ENCODE data around the gene SIL1. TPM values are rescaled to one million over a fixed set of nuclear protein-coding genes. Genes with fewer than 3 reads are reported as not detected.
A peak's percentile ranks its signal among the peaks of the same experiment; 100 is the strongest.

The SIL1 gene
- total RNA-seq, 1 donor from 2014 or later, result 40.9 TPM

DNA sequence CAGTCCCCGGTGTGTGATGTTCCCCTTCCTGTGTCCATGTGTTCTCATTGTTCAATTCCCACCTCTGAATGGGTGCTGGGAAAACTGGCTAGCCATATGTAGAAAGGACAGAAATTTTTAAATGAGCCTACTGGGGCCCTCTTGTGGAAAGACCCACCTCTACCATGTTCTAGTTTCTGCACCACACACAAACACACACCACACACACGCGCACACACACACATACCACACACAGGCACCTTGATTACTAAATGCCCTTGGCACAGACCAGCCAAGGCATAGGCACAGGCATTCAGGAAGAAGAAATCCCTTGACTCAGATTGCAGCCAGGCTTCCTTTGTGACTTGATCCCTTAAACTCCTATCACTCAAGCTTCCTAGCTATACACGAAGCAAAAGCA lies 60.5 kb downstream of the SIL1 start:
- H3K27me3 Mint-ChIP-seq, result no peaks in the 10 kb centered on the region
- H3K27ac Mint-ChIP-seq, result peak overlapping the region; percentile 11
- TF ChIP-seq, protein P1, sequence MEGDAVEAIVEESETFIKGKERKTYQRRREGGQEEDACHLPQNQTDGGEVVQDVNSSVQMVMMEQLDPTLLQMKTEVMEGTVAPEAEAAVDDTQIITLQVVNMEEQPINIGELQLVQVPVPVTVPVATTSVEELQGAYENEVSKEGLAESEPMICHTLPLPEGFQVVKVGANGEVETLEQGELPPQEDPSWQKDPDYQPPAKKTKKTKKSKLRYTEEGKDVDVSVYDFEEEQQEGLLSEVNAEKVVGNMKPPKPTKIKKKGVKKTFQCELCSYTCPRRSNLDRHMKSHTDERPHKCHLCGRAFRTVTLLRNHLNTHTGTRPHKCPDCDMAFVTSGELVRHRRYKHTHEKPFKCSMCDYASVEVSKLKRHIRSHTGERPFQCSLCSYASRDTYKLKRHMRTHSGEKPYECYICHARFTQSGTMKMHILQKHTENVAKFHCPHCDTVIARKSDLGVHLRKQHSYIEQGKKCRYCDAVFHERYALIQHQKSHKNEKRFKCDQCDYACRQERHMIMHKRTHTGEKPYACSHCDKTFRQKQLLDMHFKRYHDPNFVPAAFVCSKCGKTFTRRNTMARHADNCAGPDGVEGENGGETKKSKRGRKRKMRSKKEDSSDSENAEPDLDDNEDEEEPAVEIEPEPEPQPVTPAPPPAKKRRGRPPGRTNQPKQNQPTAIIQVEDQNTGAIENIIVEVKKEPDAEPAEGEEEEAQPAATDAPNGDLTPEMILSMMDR (conservative IDR thresholded peaks at IDR 0.05), result peak; percentile 58
- peak overlapping the region; percentile 3 for H3K4me3 Mint-ChIP-seq
- peaks cover 44% of the 10 kb centered on the region for H3K4me1 Mint-ChIP-seq (ENCODE audit: unreplicated experiment)
- peaks cover 5% of the 10 kb centered on the region for H3K9me3 Mint-ChIP-seq
- DNase-seq (ENCODE audit: extremely low spot score, unreplicated experiment), result no peak
- H3K36me3 Mint-ChIP-seq, result peaks cover 3% of the 10 kb centered on the region

DNA sequence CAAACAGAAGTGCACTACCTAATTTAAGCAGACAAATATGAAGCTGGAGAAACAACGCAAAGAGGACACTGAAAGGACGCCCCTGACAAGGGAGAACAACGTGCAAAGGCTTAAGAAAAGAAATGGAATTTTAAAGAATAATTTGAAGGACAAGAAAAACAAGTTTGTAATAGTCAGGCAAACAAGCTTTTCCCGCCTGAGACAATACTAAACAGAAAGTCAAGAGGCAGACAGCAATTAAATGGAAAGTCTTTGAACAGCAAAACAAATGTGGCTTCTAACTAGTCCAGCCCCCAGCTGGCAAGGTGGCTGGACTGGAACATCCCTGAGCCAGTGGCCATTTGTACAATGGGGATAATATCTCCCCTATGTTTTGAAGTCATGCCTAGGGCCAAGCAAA lies 63.3 kb downstream of the SIL1 start:
- peaks cover 58% of the 10 kb centered on the region for H3K4me1 Mint-ChIP-seq (ENCODE audit: unreplicated experiment)
- H3K27ac Mint-ChIP-seq, result peak overlapping the region; percentile 76
- peak overlapping the region; percentile 48 for H3K4me3 Mint-ChIP-seq
- no peak for DNase-seq (ENCODE audit: extremely low spot score, unreplicated experiment)
- TF ChIP-seq, protein P1 (conservative IDR thresholded peaks at IDR 0.05), result no peak
- H3K27me3 Mint-ChIP-seq, result no peaks in the 10 kb centered on the region
- H3K36me3 Mint-ChIP-seq, result peaks cover 3% of the 10 kb centered on the region
- H3K9me3 Mint-ChIP-seq, result peaks cover 5% of the 10 kb centered on the region

DNA sequence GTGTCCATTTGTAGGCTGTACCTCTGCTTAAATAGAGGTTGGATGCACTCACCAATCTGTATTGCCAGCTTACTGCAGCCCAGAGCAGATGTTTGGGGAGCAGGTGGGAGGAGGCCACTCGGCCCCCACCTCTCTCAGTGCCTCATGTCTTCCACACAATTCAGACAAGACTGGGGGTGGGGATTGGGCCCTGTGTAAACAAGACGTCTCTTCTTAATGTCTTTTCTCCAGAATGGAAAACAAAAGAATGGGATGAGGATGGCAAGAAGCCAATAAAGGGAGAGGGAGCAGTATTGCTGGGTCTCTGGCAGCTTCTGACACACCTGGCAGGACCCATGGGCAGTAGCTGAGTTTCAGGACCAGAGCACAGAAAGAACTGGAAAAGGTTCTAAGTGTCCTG lies 64.9 kb downstream of the SIL1 start:
- DNase-seq (ENCODE audit: extremely low spot score, unreplicated experiment), result no peak
- TF ChIP-seq, protein P1 (conservative IDR thresholded peaks at IDR 0.05), result no peak
- no peaks in the 10 kb centered on the region for H3K27me3 Mint-ChIP-seq
- H3K4me1 Mint-ChIP-seq (ENCODE audit: unreplicated experiment), result peaks cover 50% of the 10 kb centered on the region
- H3K27ac Mint-ChIP-seq, result no peak overlapping the region
- no peak overlapping the region for H3K4me3 Mint-ChIP-seq
- peaks cover 3% of the 10 kb centered on the region for H3K36me3 Mint-ChIP-seq
- H3K9me3 Mint-ChIP-seq, result peaks cover 5% of the 10 kb centered on the region

DNA sequence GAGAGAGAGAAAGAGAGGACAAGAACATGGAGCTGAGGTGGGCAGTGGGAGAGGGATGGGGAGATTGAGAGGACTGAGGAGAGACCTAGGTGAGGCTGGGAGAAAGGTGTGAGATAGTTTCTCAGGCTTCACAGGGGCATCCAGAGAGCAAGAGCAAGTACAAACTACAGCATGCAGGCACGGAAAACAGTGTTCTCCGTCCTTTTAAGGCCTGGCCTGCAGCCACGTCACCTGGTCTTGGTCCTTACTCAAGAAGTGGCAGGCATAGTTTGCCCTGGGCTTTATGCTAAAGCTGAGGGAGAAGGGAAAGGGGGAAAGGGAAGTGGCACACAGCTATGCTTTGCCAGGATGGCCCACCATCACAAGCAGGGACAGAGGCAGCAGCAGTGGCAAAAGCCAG lies 65.7 kb downstream of the SIL1 start:
- Mint-ChIP-seq H3K4me1 (ENCODE audit: unreplicated experiment) (peaks cover 43% of the 10 kb centered on the region), H3K27ac (peak overlapping the region; percentile 29), H3K27me3 (no peaks in the 10 kb centered on the region), H3K36me3 (peaks cover 9% of the 10 kb centered on the region), H3K4me3 (no peak overlapping the region), H3K9me3 (peaks cover 5% of the 10 kb centered on the region)
- DNase-seq (ENCODE audit: extremely low spot score, unreplicated experiment), result no peak
- TF ChIP-seq, protein P1 (conservative IDR thresholded peaks at IDR 0.05), result no peak

DNA sequence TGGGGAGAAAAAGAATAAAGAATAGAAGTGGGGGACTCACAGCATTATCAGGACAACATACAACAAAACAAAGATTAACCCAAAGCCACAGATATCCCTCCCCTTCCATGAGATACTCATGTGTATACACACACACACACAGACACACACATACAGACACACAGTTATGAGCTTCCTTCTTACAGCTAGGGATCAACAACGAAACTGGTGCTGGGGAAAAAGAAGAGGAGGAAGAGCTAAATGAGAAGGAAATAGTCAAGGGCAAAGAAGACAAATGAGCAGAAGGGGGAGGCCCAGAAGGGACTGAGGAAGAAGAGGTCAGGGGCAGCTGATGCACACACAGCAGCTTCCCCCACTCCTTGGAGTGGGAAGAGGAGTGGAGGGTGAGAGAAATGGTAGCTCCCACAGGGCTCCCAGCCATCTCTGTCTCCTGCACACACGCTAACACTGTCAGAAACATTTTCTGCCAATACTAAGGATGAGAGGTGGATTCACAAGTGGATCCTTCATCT lies 66.2 kb downstream of the SIL1 start:
- no peak for DNase-seq (ENCODE audit: extremely low spot score, unreplicated experiment)
- Mint-ChIP-seq H3K4me3 (peak overlapping the region; percentile 15), H3K4me1 (ENCODE audit: unreplicated experiment) (peaks cover 44% of the 10 kb centered on the region), H3K27me3 (no peaks in the 10 kb centered on the region), H3K36me3 (peaks cover 11% of the 10 kb centered on the region), H3K9me3 (peaks cover 5% of the 10 kb centered on the region), H3K27ac (peak overlapping the region; percentile 29)
- TF ChIP-seq, protein P1 (conservative IDR thresholded peaks at IDR 0.05), result no peak

DNA sequence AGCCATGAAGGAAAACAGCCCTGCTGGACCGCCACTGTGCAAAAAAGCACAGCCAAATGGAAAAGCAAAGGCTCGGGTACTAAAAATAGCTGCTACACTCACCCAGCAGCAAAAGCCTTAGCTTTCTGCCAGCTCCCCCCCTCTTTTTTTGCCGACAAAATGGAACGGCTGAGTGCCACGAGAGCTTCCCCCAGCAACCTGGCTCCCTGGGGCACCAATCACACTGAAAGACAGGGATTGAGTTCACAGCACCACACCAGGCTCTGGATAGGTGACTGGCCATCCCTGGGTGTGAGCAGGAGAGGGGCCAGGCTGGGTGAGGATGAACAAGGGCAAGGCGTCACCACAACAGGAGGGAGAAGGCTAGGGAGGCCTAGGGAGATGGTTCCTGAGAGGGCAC lies 66.7 kb downstream of the SIL1 start:
- peaks cover 5% of the 10 kb centered on the region for H3K9me3 Mint-ChIP-seq
- TF ChIP-seq, protein P1 (conservative IDR thresholded peaks at IDR 0.05), result no peak
- DNase-seq (ENCODE audit: extremely low spot score, unreplicated experiment), result no peak
- H3K36me3 Mint-ChIP-seq, result peaks cover 17% of the 10 kb centered on the region
- H3K27me3 Mint-ChIP-seq, result no peaks in the 10 kb centered on the region
- H3K27ac Mint-ChIP-seq, result peak overlapping the region; percentile 29
- peaks cover 48% of the 10 kb centered on the region for H3K4me1 Mint-ChIP-seq (ENCODE audit: unreplicated experiment)
- no peak overlapping the region for H3K4me3 Mint-ChIP-seq

Measured in type B pancreatic cell (in vitro differentiated cells).